ENCODE data around the gene TMEFF1. TPM values are rescaled to one million over a fixed set of nuclear protein-coding genes. Genes with fewer than 3 reads are reported as not detected.

The TMEFF1 gene
- total RNA-seq, 1 experiment from 2014 or later: 3.3 TPM

DNA sequence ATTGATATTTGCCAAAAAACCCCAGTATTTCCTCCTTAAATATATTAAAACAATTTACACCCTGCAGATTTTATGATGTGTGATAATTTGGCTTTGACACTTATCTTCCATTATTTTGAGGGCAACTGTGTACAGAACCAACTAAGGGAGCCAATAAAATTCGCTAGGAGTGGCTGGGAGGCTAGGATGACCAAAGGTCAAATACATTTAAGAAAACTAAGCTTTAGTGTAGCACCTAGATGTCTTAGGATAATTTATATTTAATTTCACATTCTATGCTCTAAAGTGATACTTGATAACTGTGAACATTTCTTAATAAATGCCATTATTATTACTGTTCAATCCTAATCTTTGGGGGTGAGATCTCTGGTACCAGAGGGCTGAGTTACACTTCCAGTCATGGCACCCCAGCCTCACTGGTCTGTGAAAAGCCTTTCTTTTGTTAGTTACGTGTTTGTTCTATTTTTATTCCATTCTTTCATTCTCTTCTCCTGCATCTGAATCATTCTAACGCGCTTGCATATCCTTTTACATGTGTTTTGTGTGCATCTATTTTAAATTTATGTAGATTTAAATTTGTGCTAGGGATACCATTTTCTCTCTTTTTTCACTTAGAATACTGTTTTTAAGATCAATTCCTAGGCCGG is 26.9 kb upstream of the TMEFF1 start (continued):
- TF ChIP-seq, protein P1, sequence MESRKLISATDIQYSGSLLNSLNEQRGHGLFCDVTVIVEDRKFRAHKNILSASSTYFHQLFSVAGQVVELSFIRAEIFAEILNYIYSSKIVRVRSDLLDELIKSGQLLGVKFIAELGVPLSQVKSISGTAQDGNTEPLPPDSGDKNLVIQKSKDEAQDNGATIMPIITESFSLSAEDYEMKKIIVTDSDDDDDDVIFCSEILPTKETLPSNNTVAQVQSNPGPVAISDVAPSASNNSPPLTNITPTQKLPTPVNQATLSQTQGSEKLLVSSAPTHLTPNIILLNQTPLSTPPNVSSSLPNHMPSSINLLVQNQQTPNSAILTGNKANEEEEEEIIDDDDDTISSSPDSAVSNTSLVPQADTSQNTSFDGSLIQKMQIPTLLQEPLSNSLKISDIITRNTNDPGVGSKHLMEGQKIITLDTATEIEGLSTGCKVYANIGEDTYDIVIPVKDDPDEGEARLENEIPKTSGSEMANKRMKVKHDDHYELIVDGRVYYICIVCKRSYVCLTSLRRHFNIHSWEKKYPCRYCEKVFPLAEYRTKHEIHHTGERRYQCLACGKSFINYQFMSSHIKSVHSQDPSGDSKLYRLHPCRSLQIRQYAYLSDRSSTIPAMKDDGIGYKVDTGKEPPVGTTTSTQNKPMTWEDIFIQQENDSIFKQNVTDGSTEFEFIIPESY (IDR thresholded peaks at IDR 0.05; ENCODE audit: extremely low read depth, insufficient replicate concordance, low read length): no peak
- no peak for TF ChIP-seq RAD21 (IDR thresholded peaks at IDR 0.05; ENCODE audit: low read depth)
- TF ChIP-seq EZH2phosphoT487 (IDR thresholded peaks at IDR 0.05; ENCODE audit: borderline replicate concordance): no peak

DNA sequence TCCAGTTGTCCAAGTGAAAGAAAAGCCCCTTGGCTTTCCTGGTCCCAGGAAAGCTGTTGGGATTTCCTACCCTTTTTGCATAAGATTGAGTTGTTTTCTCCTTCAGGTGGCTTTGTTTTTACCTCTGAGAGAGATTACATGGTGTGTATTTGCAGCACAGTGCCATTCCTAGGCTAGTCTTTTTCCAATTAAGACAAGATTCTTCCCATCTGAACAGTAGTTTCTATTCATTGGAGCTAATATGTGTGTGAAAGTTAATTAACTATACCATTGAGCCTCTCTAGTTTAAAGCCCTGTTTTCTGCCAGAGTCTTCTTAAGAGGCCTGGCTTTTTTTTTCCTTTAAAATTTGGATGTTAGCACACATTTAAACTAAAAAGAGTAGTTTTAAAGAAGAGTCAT is 25.9 kb upstream of the TMEFF1 start:
- Histone ChIP-seq H4K20me1 (ENCODE audit: insufficient read depth) (no peaks in the 10 kb centered on the region), H3K9me3 (ENCODE audit: control insufficient read depth in 1 of 2, insufficient read depth in 1 of 2, low read depth in 1 of 2, low read length in 2 of 2) (no peaks in the 10 kb centered on the region), H3K4me1 (ENCODE audit: control insufficient read depth in 1 of 2, insufficient read depth in 2 of 2, low read length in 2 of 2) (no peaks in the 10 kb centered on the region), H3K9ac (ENCODE audit: low read length) (no peak overlapping the region), H3K79me2 (ENCODE audit: insufficient read depth, low read length) (peaks cover 9% of the 10 kb centered on the region; the same call in 1 of the 2 replicates), H3K27ac (ENCODE audit: low read depth, low read length) (no peak overlapping the region), H2AFZ (ENCODE audit: low read depth, low read length, poor library complexity, severe bottlenecking) (no peak overlapping the region), H3K4me3 (replicated peaks in 1 of 2; ENCODE audit: low read depth in 1 of 2, low read length in 2 of 2) (no peak overlapping the region), H3K9me2 (ENCODE audit: insufficient read depth) (no peaks in the 10 kb centered on the region), H3K36me3 (ENCODE audit: control insufficient read depth in 1 of 2, insufficient read depth in 2 of 2, low read length in 2 of 2) (peaks cover 3 to 8% of the 10 kb centered on the region in 2 experiments; a peak in 2 of 4 replicates), H3K27me3 (ENCODE audit: insufficient read depth, low read length) (no peaks in the 10 kb centered on the region), H3K4me2 (ENCODE audit: low read length) (no peak overlapping the region)
- BruUV-seq (replicated peaks): no TSS peak
- no peak for DNase-seq (ENCODE audit: low read depth, low spot score)
- intact Hi-C loops (cut with micrococcal nuclease): no loop called here
- ATAC-seq: no peak
- no peak for TF ChIP-seq SRF (IDR thresholded peaks at IDR 0.05; ENCODE audit: low read depth)
- TF ChIP-seq CBX3 (IDR thresholded peaks at IDR 0.05; ENCODE audit: low read depth): no peak
- TF ChIP-seq EGR1 (IDR thresholded peaks at IDR 0.05; ENCODE audit: low read depth): no peak
- TF ChIP-seq ZNF274 (IDR thresholded peaks at IDR 0.05; ENCODE audit: low read depth, low read length): no peak
- TF ChIP-seq, protein P1 (IDR thresholded peaks at IDR 0.05; ENCODE audit: extremely low read depth, insufficient replicate concordance, low read length): no peak
- no peak for TF ChIP-seq POLR2A (IDR thresholded peaks at IDR 0.05; ENCODE audit: borderline replicate concordance, extremely low read depth, insufficient read depth, insufficient read length)
- no peak for TF ChIP-seq FOSL1 (IDR thresholded peaks at IDR 0.05; ENCODE audit: low read depth)
- no peak for TF ChIP-seq JUND (IDR thresholded peaks at IDR 0.05)
- no peak for TF ChIP-seq POLR2AphosphoS5 (IDR thresholded peaks at IDR 0.05; ENCODE audit: low read depth, low read length)
- no peak for TF ChIP-seq ELF1 (IDR thresholded peaks at IDR 0.05; ENCODE audit: borderline replicate concordance, low read depth)
- TF ChIP-seq RAD21 (IDR thresholded peaks at IDR 0.05; ENCODE audit: low read depth): no peak
- CTCF ChIA-PET: no interaction called here
- POLR2A ChIA-PET: no interaction called here
- RAD21 ChIA-PET (ENCODE audit: low non-redundant PET in 1 of 2, low total read pairs in 2 of 2, uncharacterized antibody in 2 of 2, unreplicated experiment in 2 of 2): no interaction called here

Data from HCT116 (cell line).